KMS-11 (cell line): ENCODE data around the gene PDE10A.
"Not testable (repeated sequence)": the region's sequence is repeated elsewhere in the genome, so short reads cannot be mapped to it uniquely, and the experiment has no call there.

Experiments used
- H2AFZ ChIP-seq: fragments of 200-600 bp; sonication (generic); 2 replicates; pipeline ENCODE4 v1.6.1; 2016; ENCODE audit warnings: antibody characterized with exemption, mixed run types, low read depth
- H3K27ac ChIP-seq: fragments of 200-600 bp; sonication (generic); 2 replicates; pipeline ENCODE4 v1.6.1; 2016; ENCODE audit warnings: mild to moderate bottlenecking, mixed run types
- H3K27me3 ChIP-seq: fragments of 200-600 bp; sonication (generic); 2 replicates; pipeline ENCODE4 v1.6.1; 2017; ENCODE audit warnings: mild to moderate bottlenecking, low read depth, mixed run types, moderate library complexity; ENCODE audit not compliant: insufficient read depth
- H3K36me3 ChIP-seq: fragments of 200-600 bp; sonication (generic); 2 replicates; pipeline ENCODE4 v1.6.1; 2017; ENCODE audit warnings: mild to moderate bottlenecking, mixed run types; ENCODE audit not compliant: insufficient read depth
- H3K4me1 ChIP-seq: fragments of 200-600 bp; sonication (generic); 2 replicates; pipeline ENCODE4 v1.6.1; 2016; ENCODE audit warnings: mild to moderate bottlenecking, low read depth, mixed run types; ENCODE audit not compliant: poor library complexity, severe bottlenecking
- H3K4me2 ChIP-seq: fragments of 200-600 bp; sonication (generic); 2 replicates; pipeline ENCODE4 v1.7.0; 2016; ENCODE audit warnings: mild to moderate bottlenecking, mixed run types
- H3K4me3 ChIP-seq: fragments of 200-600 bp; sonication (generic); IDR thresholded peaks from 2 replicates; pipeline ENCODE4 v1.6.1; 2017; ENCODE audit warnings: low read depth, low read length, mixed read lengths; ENCODE audit not compliant: insufficient read depth
- H3K79me2 ChIP-seq: fragments of 200-600 bp; sonication (generic); 2 replicates; pipeline ENCODE4 v1.6.1; 2016; ENCODE audit warnings: low read depth, mixed run types; ENCODE audit not compliant: insufficient read depth
- H3K9ac ChIP-seq: fragments of 200-600 bp; sonication (generic); 2 replicates; pipeline ENCODE4 v1.6.1; 2016; ENCODE audit warnings: mild to moderate bottlenecking, mixed run types
- H4K20me1 ChIP-seq: fragments of 200-600 bp; sonication (generic); 2 replicates; pipeline ENCODE4 v1.6.1; 2016; ENCODE audit warnings: mild to moderate bottlenecking, mixed run types; ENCODE audit not compliant: insufficient read depth
- CTCF ChIP-seq: fragments of 200-600 bp; sonication (generic); conservative IDR thresholded peaks from 2 replicates; pipeline ENCODE4 v1.6.1; 2017; ENCODE audit warnings: low read depth, mild to moderate bottlenecking, antibody characterized with exemption, low read length, moderate library complexity, mixed read lengths

Gene PDE10A

DNA sequence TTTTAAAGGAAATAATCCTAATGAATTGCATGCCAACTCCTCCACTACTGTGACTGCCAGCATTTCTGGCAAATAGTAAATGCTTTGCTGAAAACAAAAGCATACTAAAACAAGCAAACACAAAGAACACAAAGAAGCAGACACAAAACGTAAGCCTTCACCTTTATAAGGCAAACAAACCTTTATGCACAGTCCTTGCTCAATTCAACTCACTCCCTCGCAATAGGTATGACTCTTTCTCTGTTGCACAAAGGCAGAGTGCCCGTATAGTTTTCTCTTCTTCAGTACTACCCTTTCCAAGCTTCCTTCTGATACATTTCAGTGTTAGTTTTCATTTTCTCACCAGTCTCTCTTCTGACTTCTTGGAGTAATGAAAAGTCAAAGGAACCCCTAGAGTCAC, 63.9 kb downstream of the PDE10A start:
- H2AFZ ChIP-seq: no peak overlapping the region
- no peaks in the 10 kb centered on the region for H3K79me2 ChIP-seq
- no peaks in the 10 kb centered on the region for H4K20me1 ChIP-seq
- no peaks in the 10 kb centered on the region for H3K27me3 ChIP-seq
- no peaks in the 10 kb centered on the region for H3K4me1 ChIP-seq
- no peak overlapping the region for H3K4me2 ChIP-seq
- H3K9ac ChIP-seq: no peak overlapping the region
- TF ChIP-seq CTCF: no peak
- H3K4me3 ChIP-seq: no peak overlapping the region
- no peak overlapping the region for H3K27ac ChIP-seq
- no peaks in the 10 kb centered on the region for H3K36me3 ChIP-seq

DNA sequence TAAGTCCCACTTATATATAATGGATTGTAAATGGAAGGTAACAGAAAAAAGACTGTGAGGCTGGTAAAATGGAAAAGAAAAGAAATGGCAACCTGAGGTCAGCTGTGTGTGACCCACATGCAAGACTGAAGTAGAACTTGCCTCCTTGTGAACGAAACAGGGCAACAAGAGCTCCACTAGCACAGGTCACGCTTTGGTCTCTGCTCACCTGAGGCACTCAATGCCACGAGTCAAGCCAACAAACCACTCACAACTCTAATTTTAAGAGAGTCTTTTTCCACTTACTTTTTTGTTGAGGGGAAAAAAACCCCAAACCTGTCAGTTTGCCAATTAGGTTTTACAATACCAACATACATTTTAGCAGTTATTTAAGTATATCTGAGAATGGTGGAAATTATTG, 65.2 kb downstream of the PDE10A start:
- H4K20me1 ChIP-seq: no peaks in the 10 kb centered on the region
- H2AFZ ChIP-seq: no peak overlapping the region
- no peak overlapping the region for H3K27ac ChIP-seq
- no peak overlapping the region for H3K4me2 ChIP-seq
- no peak overlapping the region for H3K4me3 ChIP-seq
- no peaks in the 10 kb centered on the region for H3K27me3 ChIP-seq
- H3K9ac ChIP-seq: no peak overlapping the region
- no peaks in the 10 kb centered on the region for H3K4me1 ChIP-seq
- no peaks in the 10 kb centered on the region for H3K36me3 ChIP-seq
- no peak for TF ChIP-seq CTCF
- H3K79me2 ChIP-seq: no peaks in the 10 kb centered on the region

GRCh38 chr6:165594584-165595333, 68.3 kb downstream of the PDE10A start:
- H2AFZ ChIP-seq: no peak overlapping the region
- H4K20me1 ChIP-seq: no peaks in the 10 kb centered on the region
- no peak overlapping the region for H3K4me3 ChIP-seq
- no peaks in the 10 kb centered on the region for H3K4me1 ChIP-seq
- TF ChIP-seq CTCF: no peak
- no peak overlapping the region for H3K9ac ChIP-seq
- no peaks in the 10 kb centered on the region for H3K36me3 ChIP-seq
- no peaks in the 10 kb centered on the region for H3K27me3 ChIP-seq
- H3K4me2 ChIP-seq: no peak overlapping the region
- H3K79me2 ChIP-seq: no peaks in the 10 kb centered on the region
- no peak overlapping the region for H3K27ac ChIP-seq

- H3K4me3 ChIP-seq, H3K9ac ChIP-seq, H3K4me2 ChIP-seq, H3K79me2 ChIP-seq, H3K36me3 ChIP-seq, H3K27ac ChIP-seq, H3K4me1 ChIP-seq, H4K20me1 ChIP-seq, H3K27me3 ChIP-seq, H2AFZ ChIP-seq: not testable (repeated sequence)
Measured at GRCh38 chr6:165592947-165593346, 70.1 kb downstream of the PDE10A start.

GRCh38 chr6:165588515-165588914, 74.5 kb downstream of the PDE10A start:
- Histone ChIP-seq H3K4me3 (no peak overlapping the region), H3K27me3 (no peaks in the 10 kb centered on the region), H3K4me2 (no peak overlapping the region), H2AFZ (no peak overlapping the region), H3K4me1 (no peaks in the 10 kb centered on the region), H3K9ac (no peak overlapping the region), H3K79me2 (no peaks in the 10 kb centered on the region), H3K36me3 (no peaks in the 10 kb centered on the region), H3K27ac (no peak overlapping the region), H4K20me1 (no peaks in the 10 kb centered on the region)
- no peak for TF ChIP-seq CTCF
